Chondrocyte (in vitro differentiated cells): ENCODE results near the gene KIF16B. TPM values are rescaled to one million over a fixed set of nuclear protein-coding genes. Genes with fewer than 3 reads are reported as not detected.
"Not testable (repeated sequence)": the region's sequence is repeated elsewhere in the genome, so short reads cannot be mapped to it uniquely, and the experiment has no call there.

Source experiments
- DNase-seq: peaks from one replicate; pipeline ENCODE4 v3.0.0; 2021; ENCODE audit warnings: mixed read lengths, low spot score
- H3K27ac Mint-ChIP-seq: one replicate; pipeline ENCODE4 v1.8.0; 2021; ENCODE audit warnings: mild to moderate bottlenecking, moderate library complexity, mixed read lengths; ENCODE audit not compliant: unreplicated experiment
- H3K27me3 Mint-ChIP-seq: 2 replicates; pipeline ENCODE4 v1.8.0; 2021; ENCODE audit warnings: low read depth, mixed read lengths
- H3K36me3 Mint-ChIP-seq: 2 replicates; pipeline ENCODE4 v1.8.0; 2021; ENCODE audit warnings: low read depth, mixed read lengths
- H3K4me1 Mint-ChIP-seq: 2 replicates; pipeline ENCODE4 v1.8.0; 2021; ENCODE audit warnings: low read depth, mild to moderate bottlenecking, mixed read lengths
- H3K4me3 Mint-ChIP-seq: one replicate; pipeline ENCODE4 v1.8.0; 2021; ENCODE audit warnings: mild to moderate bottlenecking, moderate library complexity, mixed read lengths; ENCODE audit not compliant: unreplicated experiment
- H3K9me3 Mint-ChIP-seq: 2 replicates; pipeline ENCODE4 v1.8.0; 2021; ENCODE audit warnings: low read depth, mixed read lengths
- CTCF ChIP-seq: fragments of 200-600 bp; sonication (generic); IDR thresholded peaks from 2 replicates; pipeline ENCODE4 v1.5.0; 2021; ENCODE audit warnings: antibody characterized with exemption, mild to moderate bottlenecking, moderate library complexity
- total RNA-seq: library from RNA; stranded (reverse); gene quantifications from 3 replicates; pipeline ENCODE4 v1.2.1, GENCODE V29; 2021

KIF16B gene
- total RNA-seq, 1 donor from 2014 or later: 11.2 TPM

GRCh38 chr20:16261733-16262273 lies 311.4 kb downstream of the KIF16B start:
- no peak overlapping the region for H3K27ac Mint-ChIP-seq
- H3K4me3 Mint-ChIP-seq: no peak overlapping the region
- DNase-seq: no peak
- H3K4me1 Mint-ChIP-seq: no peaks in the 10 kb centered on the region
- H3K27me3 Mint-ChIP-seq: no peaks in the 10 kb centered on the region
- TF ChIP-seq CTCF: no peak
- H3K9me3 Mint-ChIP-seq: peaks cover 13% of the 10 kb centered on the region
- H3K36me3 Mint-ChIP-seq: peaks cover 5% of the 10 kb centered on the region

DNA sequence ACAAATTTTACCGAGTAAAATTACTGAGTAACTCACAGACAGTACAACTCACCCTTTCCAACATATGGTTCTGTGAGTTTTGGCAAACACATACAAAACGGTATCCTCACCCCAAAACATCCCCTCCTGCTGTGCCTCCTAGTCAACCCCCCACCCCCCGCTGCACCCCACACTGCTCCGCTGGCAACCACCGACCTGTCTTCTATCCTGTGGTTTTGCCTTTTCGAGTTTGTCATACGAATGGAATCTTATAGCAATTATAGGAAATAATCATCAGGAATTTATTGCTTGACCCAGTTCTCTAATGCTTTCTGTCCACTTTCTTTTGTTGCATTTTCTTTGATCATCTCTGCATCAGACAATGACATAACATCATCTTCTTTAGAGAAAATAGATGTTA lies 312.3 kb downstream of the KIF16B start:
- no peak for TF ChIP-seq CTCF
- H3K27me3 Mint-ChIP-seq: no peaks in the 10 kb centered on the region

GRCh38 chr20:16260133-16260532 lies 313.1 kb downstream of the KIF16B start:
- not testable (repeated sequence) for H3K36me3 Mint-ChIP-seq, H3K9me3 Mint-ChIP-seq, DNase-seq, H3K27me3 Mint-ChIP-seq, H3K4me3 Mint-ChIP-seq, H3K27ac Mint-ChIP-seq, H3K4me1 Mint-ChIP-seq

More for the DNA sequence above, 312.3 kb downstream of the KIF16B start:
- Mint-ChIP-seq H3K4me3 (no peak overlapping the region), H3K27ac (no peak overlapping the region), H3K4me1 (no peaks in the 10 kb centered on the region), H3K36me3 (peaks cover 2% of the 10 kb centered on the region), H3K9me3 (peaks cover 6% of the 10 kb centered on the region)
- DNase-seq: no peak

DNA sequence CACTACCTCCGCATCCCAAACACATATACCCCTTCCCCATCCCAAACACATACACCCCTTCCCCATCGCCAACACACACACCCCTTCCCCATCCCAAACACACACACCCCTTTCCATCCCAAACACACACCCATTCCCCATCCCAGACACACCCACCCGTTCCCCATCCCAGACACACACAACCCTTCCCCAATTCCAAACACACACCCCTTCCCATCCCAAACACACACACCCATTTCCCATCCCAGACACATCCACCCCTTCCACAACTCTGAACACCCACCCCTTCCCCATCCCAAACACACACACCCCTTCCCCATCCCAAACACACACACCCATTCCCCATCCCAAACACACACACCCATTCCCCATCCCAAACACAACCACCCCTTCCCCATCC lies 314.5 kb downstream of the KIF16B start:
- no peaks in the 10 kb centered on the region for H3K4me1 Mint-ChIP-seq
- DNase-seq: no peak
- H3K9me3 Mint-ChIP-seq: no peaks in the 10 kb centered on the region
- TF ChIP-seq CTCF: no peak
- H3K27me3 Mint-ChIP-seq: no peaks in the 10 kb centered on the region
- H3K36me3 Mint-ChIP-seq: no peaks in the 10 kb centered on the region
- H3K27ac Mint-ChIP-seq: no peak overlapping the region
- no peak overlapping the region for H3K4me3 Mint-ChIP-seq

GRCh38 chr20:16257813-16258430 lies 315.3 kb downstream of the KIF16B start:
- no peak for DNase-seq
- H3K4me3 Mint-ChIP-seq: no peak overlapping the region
- no peaks in the 10 kb centered on the region for H3K4me1 Mint-ChIP-seq
- H3K27ac Mint-ChIP-seq: no peak overlapping the region
- no peak for TF ChIP-seq CTCF
- H3K9me3 Mint-ChIP-seq: no peaks in the 10 kb centered on the region
- H3K36me3 Mint-ChIP-seq: no peaks in the 10 kb centered on the region
- H3K27me3 Mint-ChIP-seq: no peaks in the 10 kb centered on the region

DNA sequence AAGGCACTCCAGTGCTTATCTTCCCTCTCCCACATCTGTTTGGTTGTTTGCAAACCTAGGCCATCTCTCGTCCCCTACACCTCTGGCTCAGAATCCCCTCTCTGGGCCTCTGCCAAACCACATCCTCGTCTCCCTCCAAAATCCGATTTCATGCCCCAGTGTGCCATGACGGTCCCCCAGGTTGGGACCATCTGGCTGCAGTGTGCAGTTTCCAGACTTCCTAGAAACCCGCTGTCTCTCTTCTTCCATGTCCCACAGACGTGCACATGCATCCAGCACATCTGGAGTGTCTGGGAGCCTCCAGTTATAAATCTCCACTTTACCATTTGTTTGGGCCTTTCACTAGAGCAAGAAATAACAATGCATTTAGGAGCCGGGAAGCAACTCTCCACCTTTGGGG lies 316.2 kb downstream of the KIF16B start:
- H3K27ac Mint-ChIP-seq: no peak overlapping the region
- TF ChIP-seq CTCF: no peak
- H3K4me3 Mint-ChIP-seq: no peak overlapping the region
- H3K36me3 Mint-ChIP-seq: no peaks in the 10 kb centered on the region
- no peaks in the 10 kb centered on the region for H3K27me3 Mint-ChIP-seq
- H3K9me3 Mint-ChIP-seq: no peaks in the 10 kb centered on the region
- no peaks in the 10 kb centered on the region for H3K4me1 Mint-ChIP-seq
- no peak for DNase-seq
